ENCODE measurements around the gene PTPRD. TPM values are rescaled to one million over a fixed set of nuclear protein-coding genes. Genes with fewer than 3 reads are reported as not detected.

Gene PTPRD
- total and polyA plus RNA-seq, 2 of the 4 experiments (the other 2 are of a cell fraction) = 0.07 to 0.18 TPM

DNA sequence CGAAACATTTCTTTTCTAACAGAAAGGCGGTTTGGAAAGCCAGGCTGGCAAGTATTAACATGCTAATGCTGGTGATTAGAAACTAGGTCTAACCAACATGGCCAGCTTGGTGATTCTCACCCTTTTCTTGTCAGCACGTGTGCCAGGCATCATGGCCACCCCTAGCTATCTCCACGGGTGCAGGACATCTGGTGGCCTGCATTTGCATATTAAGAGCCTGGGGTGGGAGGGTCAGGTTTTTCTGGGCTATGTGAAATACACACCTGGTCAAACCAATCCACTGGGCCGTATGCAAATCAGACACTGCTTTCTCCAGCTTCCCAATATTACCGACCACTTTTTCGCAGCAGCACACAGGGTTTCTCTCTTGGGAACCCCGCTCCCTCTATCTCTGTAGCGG, 612.1 kb downstream of the PTPRD start:
- H3K4me2 ChIP-seq (ENCODE audit: low read depth, low read length) = no peak overlapping the region
- H2BK15ac ChIP-seq (ENCODE audit: low read depth, low read length) = no peak overlapping the region
- H2AK5ac ChIP-seq (ENCODE audit: low read depth, low read length) = no peak overlapping the region
- H3K27me3 ChIP-seq (ENCODE audit: control insufficient read depth, insufficient read depth, low read length) = no peaks in the 10 kb centered on the region
- H3K23ac ChIP-seq (ENCODE audit: low read depth, low read length) = no peak overlapping the region
- H3K9ac ChIP-seq (ENCODE audit: low read depth, low read length) = no peak overlapping the region
- in situ Hi-C loops (cut with MboI; ENCODE audit: low sequenced_read_pairs) = no loop called here
- no peak overlapping the region for H3K14ac ChIP-seq (replicated peaks; ENCODE audit: low read depth, low read length)
- H4K8ac ChIP-seq (ENCODE audit: low read depth in 2 of 2, low read length in 2 of 2) = no peak overlapping the region
- no peak overlapping the region for H3K18ac ChIP-seq (ENCODE audit: low read depth, low read length)
- POLR2A ChIA-PET (ENCODE audit: unreplicated experiment) = no interaction called here
- H2BK5ac ChIP-seq (ENCODE audit: low read depth, low read length, poor library complexity, severe bottlenecking) = no peak overlapping the region
- H3K9me1 ChIP-seq (ENCODE audit: insufficient read depth, low read length) = no peaks in the 10 kb centered on the region
- dilution Hi-C loops (cut with HindIII; ENCODE audit: low sequenced_read_pairs, unreplicated experiment) = no loop called here
- H4K91ac ChIP-seq (ENCODE audit: insufficient read depth, low read depth, low read length) = no peak overlapping the region
- WGBS, 2 experiments (ENCODE audit: extremely low coverage in 2 of 2, insufficient read length in 1 of 2) = 90% methylated on average over 3 of the region's 9 CpGs; no CpG with 5 or more reads in 1 of the 2 experiments
- intact Hi-C loops (cut with micrococcal nuclease) = no loop called here
- no peak overlapping the region for H2AFZ ChIP-seq (replicated peaks; ENCODE audit: low read length, poor library complexity)
- no peak overlapping the region for H2AK9ac ChIP-seq (replicated peaks; ENCODE audit: low read depth, low read length, poor library complexity)
- no peak for DNase-seq
- H3K4me1 ChIP-seq (ENCODE audit: control insufficient read depth, insufficient read depth, low read length) = no peaks in the 10 kb centered on the region
- H3K4ac ChIP-seq (ENCODE audit: low read depth, low read length) = no peak overlapping the region
- H2BK120ac ChIP-seq (ENCODE audit: low read depth, low read length) = no peak overlapping the region
- H3K27ac ChIP-seq (ENCODE audit: insufficient read depth, low read length) = no peak overlapping the region
- no TSS peak for BruUV-seq (replicated peaks)
- no peak overlapping the region for H3K4me3 ChIP-seq (ENCODE audit: insufficient read depth, low read depth, low read length)
- H2BK20ac ChIP-seq (ENCODE audit: low read depth, low read length) = no peak overlapping the region
- TF ChIP-seq BHLHE40 (IDR thresholded peaks at IDR 0.05; ENCODE audit: low read depth, low read length) (no peak), MAFK (IDR thresholded peaks at IDR 0.05; ENCODE audit: low read depth, low read length) (no peak), POLR2A (IDR thresholded peaks at IDR 0.05; ENCODE audit: low read depth, low read length) (no peak)
- TF ChIP-seq, protein P1, sequence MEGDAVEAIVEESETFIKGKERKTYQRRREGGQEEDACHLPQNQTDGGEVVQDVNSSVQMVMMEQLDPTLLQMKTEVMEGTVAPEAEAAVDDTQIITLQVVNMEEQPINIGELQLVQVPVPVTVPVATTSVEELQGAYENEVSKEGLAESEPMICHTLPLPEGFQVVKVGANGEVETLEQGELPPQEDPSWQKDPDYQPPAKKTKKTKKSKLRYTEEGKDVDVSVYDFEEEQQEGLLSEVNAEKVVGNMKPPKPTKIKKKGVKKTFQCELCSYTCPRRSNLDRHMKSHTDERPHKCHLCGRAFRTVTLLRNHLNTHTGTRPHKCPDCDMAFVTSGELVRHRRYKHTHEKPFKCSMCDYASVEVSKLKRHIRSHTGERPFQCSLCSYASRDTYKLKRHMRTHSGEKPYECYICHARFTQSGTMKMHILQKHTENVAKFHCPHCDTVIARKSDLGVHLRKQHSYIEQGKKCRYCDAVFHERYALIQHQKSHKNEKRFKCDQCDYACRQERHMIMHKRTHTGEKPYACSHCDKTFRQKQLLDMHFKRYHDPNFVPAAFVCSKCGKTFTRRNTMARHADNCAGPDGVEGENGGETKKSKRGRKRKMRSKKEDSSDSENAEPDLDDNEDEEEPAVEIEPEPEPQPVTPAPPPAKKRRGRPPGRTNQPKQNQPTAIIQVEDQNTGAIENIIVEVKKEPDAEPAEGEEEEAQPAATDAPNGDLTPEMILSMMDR (conservative IDR thresholded peaks at IDR 0.05; ENCODE audit: low read depth, low read length) = no peak
- no peaks in the 10 kb centered on the region for H3K79me1 ChIP-seq (ENCODE audit: low read depth in 1 of 2, low read length in 2 of 2)
- H3K36me3 ChIP-seq (ENCODE audit: control insufficient read depth, insufficient read depth, low read length) = no peaks in the 10 kb centered on the region
- CTCF ChIA-PET = no interaction called here
- ATAC-seq (ENCODE audit: low read depth) = no peak
- no peaks in the 10 kb centered on the region for H3K9me3 ChIP-seq (ENCODE audit: control insufficient read depth, insufficient read depth, low read length)
- no peaks in the 10 kb centered on the region for H4K20me1 ChIP-seq (ENCODE audit: insufficient read depth, low read length)
- no peak overlapping the region for H3K56ac ChIP-seq (ENCODE audit: extremely low read depth, insufficient read depth, low read length)
- H4K5ac ChIP-seq (ENCODE audit: low read depth, low read length) = no peak overlapping the region
